Muscle layer of colon (tissue), 2 donors: ENCODE results near the gene OR1S2.

Experiments used
- H3K27ac ChIP-seq: one replicate; pipeline ENCODE4 v1.7.0; 2013; ENCODE audit warnings: low read depth, mild to moderate bottlenecking, low read length, moderate library complexity
- H3K27me3 ChIP-seq, 2 donors: one replicate each; pipeline ENCODE4 v1.7.0; 2013; ENCODE audit warnings: low read length in 2 of 2, mild to moderate bottlenecking in 2 of 2; ENCODE audit not compliant: insufficient read depth in 2 of 2, control insufficient read depth in 1 of 2
- H3K36me3 ChIP-seq: one replicate; pipeline ENCODE4 v1.7.0; 2013; ENCODE audit warnings: mild to moderate bottlenecking, low read length; ENCODE audit not compliant: insufficient read depth
- H3K4me1 ChIP-seq: one replicate; pipeline ENCODE4 v1.7.0; 2013; ENCODE audit warnings: mild to moderate bottlenecking, low read length; ENCODE audit not compliant: insufficient read depth
- H3K4me3 ChIP-seq, 2 donors: one replicate each; pipeline ENCODE4 v1.7.0; 2013; ENCODE audit warnings: low read length in 2 of 2, low read depth in 1 of 2, mild to moderate bottlenecking in 1 of 2, moderate library complexity in 1 of 2
- H3K9ac ChIP-seq: one replicate; pipeline ENCODE4 v1.7.0; 2013; ENCODE audit warnings: low read length
- H3K9me3 ChIP-seq: one replicate; pipeline ENCODE4 v1.7.0; 2013; ENCODE audit warnings: mild to moderate bottlenecking, low read length
- donor health status: abdominal sarcoma.
- donor health status: Adenocarcinoma of cecum.

The OR1S2 gene

DNA sequence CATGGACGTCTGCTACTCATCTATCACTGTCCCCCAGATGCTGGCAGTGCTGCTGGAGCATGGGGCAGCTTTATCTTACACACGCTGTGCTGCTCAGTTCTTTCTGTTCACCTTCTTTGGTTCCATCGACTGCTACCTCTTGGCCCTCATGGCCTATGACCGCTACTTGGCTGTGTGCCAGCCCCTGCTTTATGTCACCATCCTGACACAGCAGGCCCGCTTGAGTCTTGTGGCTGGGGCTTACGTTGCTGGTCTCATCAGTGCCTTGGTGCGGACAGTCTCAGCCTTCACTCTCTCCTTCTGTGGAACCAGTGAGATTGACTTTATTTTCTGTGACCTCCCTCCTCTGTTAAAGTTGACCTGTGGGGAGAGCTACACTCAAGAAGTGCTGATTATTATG lies 24.3 kb downstream of the OR1S2 start:
- Histone ChIP-seq H3K9ac (no peak overlapping the region), H3K36me3 (no peaks in the 10 kb centered on the region), H3K27me3 (no peaks in the 10 kb centered on the region), H3K4me1 (no peaks in the 10 kb centered on the region), H3K4me3 (no peak overlapping the region), H3K9me3 (no peaks in the 10 kb centered on the region), H3K27ac (no peak overlapping the region)

DNA sequence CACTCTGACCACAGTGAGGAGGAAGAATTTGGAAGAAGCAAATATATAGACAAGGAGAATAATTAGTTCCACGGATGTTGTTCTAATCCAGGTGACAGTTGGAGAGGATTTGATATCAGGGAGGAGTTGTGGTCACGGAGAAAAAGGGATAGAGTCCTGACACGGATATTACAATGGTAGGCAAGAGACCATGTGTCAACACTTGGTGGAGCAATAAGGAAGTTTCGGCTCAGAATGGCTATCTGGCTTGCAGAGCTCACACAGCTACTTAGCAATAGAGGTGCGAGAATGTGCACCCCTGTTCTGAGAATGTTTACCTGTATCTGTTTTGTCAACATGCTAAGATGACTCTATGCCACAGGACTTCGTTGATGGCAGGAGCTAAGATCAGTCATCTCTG lies 25.5 kb downstream of the OR1S2 start:
- no peak overlapping the region for H3K9ac ChIP-seq
- H3K4me3 ChIP-seq = no peak overlapping the region
- no peak overlapping the region for H3K27ac ChIP-seq
- H3K4me1 ChIP-seq = no peaks in the 10 kb centered on the region
- no peaks in the 10 kb centered on the region for H3K9me3 ChIP-seq
- no peaks in the 10 kb centered on the region for H3K27me3 ChIP-seq
- H3K36me3 ChIP-seq = no peaks in the 10 kb centered on the region

DNA sequence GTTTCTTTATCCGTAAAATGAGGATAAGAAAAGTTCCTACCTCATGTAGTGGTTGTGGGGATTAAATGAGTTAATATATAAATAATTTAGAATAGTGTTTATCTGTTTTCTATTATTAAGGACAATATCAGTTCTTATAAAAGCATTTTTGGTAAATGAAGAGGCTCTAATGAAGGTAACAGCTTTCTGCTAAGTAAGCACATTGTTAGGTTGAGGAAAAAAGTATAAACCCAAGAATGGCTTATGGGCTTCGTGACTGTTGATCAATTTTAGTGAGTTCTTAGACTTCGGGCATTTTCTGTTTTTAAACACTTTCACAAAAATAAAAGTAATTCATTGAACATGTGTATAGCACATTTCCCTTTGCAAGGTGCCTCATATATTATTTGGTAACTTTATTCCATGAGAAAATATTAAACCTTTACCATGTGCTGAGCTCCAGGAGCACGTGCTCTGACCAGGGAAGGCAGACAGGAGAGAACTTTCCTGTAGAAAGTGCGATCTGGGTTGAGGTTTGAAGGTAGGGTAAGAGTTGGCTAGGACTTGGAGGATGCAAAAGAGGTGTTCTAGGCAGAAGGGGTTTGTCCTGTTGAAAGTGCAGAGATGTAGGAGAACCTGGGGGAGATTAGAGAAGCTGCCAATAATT lies 26.4 kb downstream of the OR1S2 start:
- no peaks in the 10 kb centered on the region for H3K9me3 ChIP-seq
- H3K36me3 ChIP-seq = no peaks in the 10 kb centered on the region
- H3K9ac ChIP-seq = no peak overlapping the region
- H3K27ac ChIP-seq = no peak overlapping the region
- no peaks in the 10 kb centered on the region for H3K27me3 ChIP-seq
- H3K4me1 ChIP-seq = no peaks in the 10 kb centered on the region
- H3K4me3 ChIP-seq = no peak overlapping the region

DNA sequence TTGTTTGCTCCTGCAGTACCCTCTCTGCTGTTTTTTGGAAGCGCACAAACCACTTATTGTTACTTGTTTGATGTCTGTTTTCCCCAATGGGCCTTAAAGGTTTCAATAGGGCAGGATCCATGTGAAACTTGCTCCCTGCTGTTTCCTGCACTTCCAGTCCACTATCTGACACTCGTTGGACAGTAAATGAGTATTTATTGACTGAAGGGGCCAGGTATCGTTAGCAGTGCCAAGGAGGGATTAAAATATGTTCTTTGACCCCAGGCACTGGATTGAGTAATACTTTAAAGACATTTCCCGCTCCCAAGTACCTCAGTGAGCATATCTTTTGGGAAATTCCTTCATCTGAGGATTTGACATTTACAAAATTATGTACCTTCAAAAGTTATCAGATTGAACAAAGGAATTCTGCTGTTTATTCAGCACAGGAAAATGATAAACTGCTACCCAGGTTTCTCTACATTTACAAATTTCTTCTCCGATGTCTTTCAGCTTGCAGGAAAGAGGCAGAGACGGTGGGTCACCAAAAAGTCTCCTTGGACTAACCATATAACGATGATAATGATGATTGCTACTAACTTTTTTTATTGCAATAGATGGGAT lies 38.3 kb downstream of the OR1S2 start:
- H3K4me1 ChIP-seq = no peaks in the 10 kb centered on the region
- H3K36me3 ChIP-seq = no peaks in the 10 kb centered on the region
- H3K27me3 ChIP-seq = no peaks in the 10 kb centered on the region
- H3K9me3 ChIP-seq = no peaks in the 10 kb centered on the region
- no peak overlapping the region for H3K27ac ChIP-seq
- H3K4me3 ChIP-seq = no peak overlapping the region
- no peak overlapping the region for H3K9ac ChIP-seq

DNA sequence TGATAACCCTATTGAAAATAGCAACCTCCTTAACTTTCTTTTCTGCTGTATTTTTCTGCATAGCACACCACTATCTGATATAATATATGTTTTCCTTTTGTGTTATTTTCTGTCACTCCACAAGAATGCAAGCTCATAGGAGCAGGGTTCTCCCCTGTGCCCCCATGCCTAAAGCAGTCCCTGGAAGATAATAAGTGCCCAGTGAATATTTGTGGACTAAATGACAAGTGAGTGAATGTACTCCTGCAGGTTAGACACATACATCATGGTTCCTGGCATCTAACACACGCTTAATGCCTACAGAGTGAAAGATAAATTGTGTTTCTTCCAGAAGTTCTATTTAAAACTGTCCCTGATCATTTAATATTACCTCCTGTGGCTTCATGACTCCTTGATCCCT lies 39.0 kb downstream of the OR1S2 start:
- H3K4me3 ChIP-seq = no peak overlapping the region
- no peak overlapping the region for H3K9ac ChIP-seq
- H3K36me3 ChIP-seq = no peaks in the 10 kb centered on the region
- no peaks in the 10 kb centered on the region for H3K9me3 ChIP-seq
- H3K4me1 ChIP-seq = no peaks in the 10 kb centered on the region
- H3K27me3 ChIP-seq = no peaks in the 10 kb centered on the region
- no peak overlapping the region for H3K27ac ChIP-seq

DNA sequence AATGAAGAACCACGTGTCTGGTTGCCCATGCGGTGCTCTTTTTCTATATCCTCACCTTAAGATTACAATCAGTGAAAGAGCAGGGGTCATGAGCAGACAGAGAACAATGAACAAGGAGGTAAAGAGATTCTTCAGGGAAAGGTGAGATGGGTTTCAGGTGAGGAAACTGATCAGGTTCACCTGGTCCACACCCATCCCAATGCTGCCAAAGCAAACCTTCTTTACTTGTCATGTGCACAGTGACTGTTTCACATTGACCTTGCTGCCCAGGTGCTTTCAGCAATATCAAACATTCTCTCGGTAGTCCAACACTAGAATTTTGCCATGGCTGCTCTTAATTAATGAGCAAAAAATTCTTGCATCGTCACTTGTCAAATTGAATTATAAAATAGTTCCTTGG lies 39.6 kb downstream of the OR1S2 start:
- Histone ChIP-seq H3K27me3 (no peaks in the 10 kb centered on the region), H3K36me3 (no peaks in the 10 kb centered on the region), H3K4me3 (no peak overlapping the region), H3K9me3 (no peaks in the 10 kb centered on the region), H3K27ac (no peak overlapping the region), H3K9ac (no peak overlapping the region), H3K4me1 (no peaks in the 10 kb centered on the region)
